Stimulated activated CD8-positive, alpha-beta memory T cell treated with anti-CD3 and anti-CD28 coated beads, Interleukin-4, amount 100 ng/mL, for 24 hours (primary cell): Measurements from ENCODE around the gene ZNF688.
A peak's percentile ranks its signal among the peaks of the same experiment; 100 is the strongest.

ENCODE experiments used
- DNase-seq: peaks from one replicate; pipeline ENCODE4 v3.0.0-alpha.2; 2020; ENCODE audit warnings: low read depth

The ZNF688 gene

GRCh38 chr16:30585400-30586191 lies 14.1 kb upstream of the ZNF688 start, which contains the start of gene ZNF785:
Gene ZNF785, minus strand, starts transcription at chr16:30585697. Its CDS starts 86 bp downstream, at chr16:30585611.
- DNase-seq: peak; percentile 79

GRCh38 chr16:30585022-30585399 lies 13.5 kb upstream of the ZNF688 start:
- no peak for DNase-seq

GRCh38 chr16:30582611-30583340 lies 11.3 kb upstream of the ZNF688 start:
- no peak for DNase-seq

GRCh38 chr16:30581457-30581856 lies 9.9 kb upstream of the ZNF688 start:
- DNase-seq: no peak

- DNase-seq: no peak
These were observed 3.2 kb upstream of the ZNF688 start for GRCh38 chr16:30574678-30575077.

GRCh38 chr16:30570636-30571444 lies 674 bp downstream of the ZNF688 start:
- no peak for DNase-seq

- no peak for DNase-seq
These were observed 1.5 kb downstream of the ZNF688 start for GRCh38 chr16:30569746-30570635.

GRCh38 chr16:30569281-30569680 lies 2.2 kb downstream of the ZNF688 start:
- no peak for DNase-seq

- DNase-seq: no peak
These were observed 3.4 kb downstream of the ZNF688 start for GRCh38 chr16:30567991-30568638.

GRCh38 chr16:30567160-30567990 lies 4.1 kb downstream of the ZNF688 start:
- DNase-seq: peak; percentile 26

- DNase-seq: no peak
These were observed 5.0 kb downstream of the ZNF688 start for GRCh38 chr16:30566531-30566930.

GRCh38 chr16:30565984-30566383 lies 5.5 kb downstream of the ZNF688 start:
- DNase-seq: no peak

GRCh38 chr16:30565526-30565925 lies 6.0 kb downstream of the ZNF688 start:
- no peak for DNase-seq

GRCh38 chr16:30562021-30562420 lies 9.5 kb downstream of the ZNF688 start:
- DNase-seq: no peak

GRCh38 chr16:30561089-30561816 lies 10.3 kb downstream of the ZNF688 start:
- DNase-seq: no peak

GRCh38 chr16:30559690-30560089 lies 11.8 kb downstream of the ZNF688 start:
- DNase-seq: no peak

- DNase-seq: no peak
These were observed 12.6 kb downstream of the ZNF688 start for GRCh38 chr16:30558789-30559377.

- DNase-seq: peak; percentile 94
These were observed 13.3 kb downstream of the ZNF688 start, which contains the start of gene ZNF764 for GRCh38 chr16:30557957-30558788. Gene ZNF764, minus strand, starts transcription at chr16:30558374. Its CDS starts 192 bp downstream, at chr16:30558182.
